Brain pericyte (primary cell): ENCODE measurements around the gene CYTH2.

ENCODE experiments used
- DNase-seq: peaks from one replicate; pipeline ENCODE4 v3.0.0-alpha.2; 2012; ENCODE audit warnings: low read depth, low spot score

The CYTH2 gene

GRCh38 chr19:48452289-48453190, 16.6 kb upstream of the CYTH2 start:
- DNase-seq, result no peak

- no peak for DNase-seq
These were observed 14.9 kb upstream of the CYTH2 start for GRCh38 chr19:48454150-48454730.

GRCh38 chr19:48455171-48455907, 13.8 kb upstream of the CYTH2 start, which contains the start of gene KCNJ14:
Gene KCNJ14 (plus strand): TSS chr19:48455574. CDS start chr19:48461725, 6,151 bp downstream.
- DNase-seq, result no peak

- no peak for DNase-seq
These were observed 13.1 kb upstream of the CYTH2 start for GRCh38 chr19:48455908-48456562.

GRCh38 chr19:48456864-48457263, 12.3 kb upstream of the CYTH2 start:
- DNase-seq, result no peak

- no peak for DNase-seq
These were observed 11.2 kb upstream of the CYTH2 start for GRCh38 chr19:48458016-48458415.

- no peak for DNase-seq
These were observed 7.6 kb upstream of the CYTH2 start for GRCh38 chr19:48461651-48461981.

- no peak for DNase-seq
These were observed 7.0 kb upstream of the CYTH2 start for GRCh38 chr19:48461982-48462655.

- DNase-seq, result no peak
These were observed 4.0 kb upstream of the CYTH2 start for GRCh38 chr19:48465215-48465614.

GRCh38 chr19:48466561-48467325, 2.4 kb upstream of the CYTH2 start:
- no peak for DNase-seq

GRCh38 chr19:48468772-48469288, 339 bp upstream of the CYTH2 start:
- peak; percentile 100 for DNase-seq

- no peak for DNase-seq
These were observed 938 bp downstream of the CYTH2 start for GRCh38 chr19:48469934-48470680.

- DNase-seq, result no peak
These were observed 1.7 kb downstream of the CYTH2 start for GRCh38 chr19:48470856-48471255.

- no peak for DNase-seq
These were observed 2.7 kb downstream of the CYTH2 start for GRCh38 chr19:48471836-48472235.

- no peak for DNase-seq
These were observed 4.2 kb downstream of the CYTH2 start for GRCh38 chr19:48473161-48473966.

GRCh38 chr19:48474084-48474592, 5.0 kb downstream of the CYTH2 start:
- DNase-seq, result no peak

- no peak for DNase-seq
These were observed 6.3 kb downstream of the CYTH2 start for GRCh38 chr19:48475369-48476068.

- no peak for DNase-seq
These were observed 7.0 kb downstream of the CYTH2 start for GRCh38 chr19:48476176-48476575.
